Glutamatergic neuron (in vitro differentiated cells): ENCODE results near the gene TXNRD1. TPM values are rescaled to one million over a fixed set of nuclear protein-coding genes. Genes with fewer than 3 reads are reported as not detected.

Experiments used
- DNase-seq: peaks from one replicate; pipeline ENCODE4 v3.0.0; 2022
- H3K27ac Mint-ChIP-seq: one replicate; pipeline ENCODE4 v1.8.0; 2020; ENCODE audit warnings: mild to moderate bottlenecking, mixed read lengths, inconsistent platforms; ENCODE audit not compliant: unreplicated experiment
- H3K27me3 Mint-ChIP-seq: one replicate; pipeline ENCODE4 v1.8.0; 2020; ENCODE audit warnings: mild to moderate bottlenecking, moderate library complexity, mixed read lengths, inconsistent platforms; ENCODE audit not compliant: unreplicated experiment
- H3K36me3 Mint-ChIP-seq: one replicate; pipeline ENCODE4 v1.8.0; 2020; ENCODE audit warnings: mild to moderate bottlenecking, mixed read lengths, inconsistent platforms; ENCODE audit not compliant: unreplicated experiment
- H3K4me1 Mint-ChIP-seq: one replicate; pipeline ENCODE4 v1.8.0; 2020; ENCODE audit warnings: mild to moderate bottlenecking, low read depth, mixed read lengths, inconsistent platforms; ENCODE audit not compliant: unreplicated experiment
- H3K4me3 Mint-ChIP-seq: one replicate; pipeline ENCODE4 v1.8.0; 2020; ENCODE audit warnings: mild to moderate bottlenecking, mixed read lengths, inconsistent platforms; ENCODE audit not compliant: unreplicated experiment
- H3K9me3 Mint-ChIP-seq: one replicate; pipeline ENCODE4 v1.8.0; 2020; ENCODE audit warnings: mild to moderate bottlenecking, moderate library complexity, mixed read lengths, inconsistent platforms; ENCODE audit not compliant: unreplicated experiment
- total RNA-seq: library from RNA; stranded (reverse); fragmentation: NEBNext Ultra II Directional; extraction: Animal tissue kit (Norgen Biotek cat#: 25700); gene quantifications from one replicate; pipeline ENCODE4 v1.2.1, GENCODE V29; 2021; ENCODE audit not compliant: unreplicated experiment
- TF ChIP-seq, protein P1 (sequence below): fragments of 200-600 bp; sonication (generic); IDR thresholded peaks from one replicate; pipeline ENCODE4 v1.5.0; 2021; ENCODE audit not compliant: partially characterized antibody, unreplicated experiment

The TXNRD1 gene
- total RNA-seq, 1 donor from 2014 or later, result 81.1 TPM

DNA sequence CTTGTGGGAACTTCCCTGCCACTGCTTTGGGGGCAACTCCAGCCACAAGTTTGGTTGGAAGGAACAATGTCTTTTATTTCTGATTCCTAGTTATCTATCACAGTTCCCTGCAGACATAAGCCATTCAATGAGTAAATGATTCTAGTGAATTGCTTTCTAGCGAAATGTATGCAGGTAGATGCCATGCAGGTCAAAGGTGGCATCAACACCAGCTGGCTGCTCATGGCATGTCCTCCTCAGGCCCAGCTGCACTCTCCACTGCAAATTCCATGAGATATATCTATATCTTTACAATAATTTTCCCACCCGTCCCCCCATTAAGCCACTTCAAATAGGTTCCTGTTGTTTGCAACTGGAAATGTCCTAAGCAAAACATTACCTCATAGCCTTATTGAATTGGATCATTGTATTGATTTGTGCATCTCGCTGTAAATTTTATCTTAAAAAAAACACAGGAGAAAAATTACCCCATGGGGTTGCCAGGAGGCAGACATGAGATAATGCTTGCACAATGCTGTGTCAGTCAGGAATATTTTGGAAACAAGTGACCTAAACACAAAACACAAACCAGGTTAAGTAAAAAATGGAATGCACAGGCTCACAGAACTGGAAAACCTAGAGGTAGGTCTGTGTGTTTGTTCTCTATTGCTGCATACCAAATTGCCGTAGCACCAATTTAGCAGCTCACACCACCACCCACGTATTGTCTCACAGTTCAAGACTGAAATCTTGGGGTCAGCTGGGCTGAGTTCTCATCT lies 32.8 kb upstream of the TXNRD1 start:
- peaks cover 8% of the 10 kb centered on the region for H3K4me1 Mint-ChIP-seq
- TF ChIP-seq, protein P1, sequence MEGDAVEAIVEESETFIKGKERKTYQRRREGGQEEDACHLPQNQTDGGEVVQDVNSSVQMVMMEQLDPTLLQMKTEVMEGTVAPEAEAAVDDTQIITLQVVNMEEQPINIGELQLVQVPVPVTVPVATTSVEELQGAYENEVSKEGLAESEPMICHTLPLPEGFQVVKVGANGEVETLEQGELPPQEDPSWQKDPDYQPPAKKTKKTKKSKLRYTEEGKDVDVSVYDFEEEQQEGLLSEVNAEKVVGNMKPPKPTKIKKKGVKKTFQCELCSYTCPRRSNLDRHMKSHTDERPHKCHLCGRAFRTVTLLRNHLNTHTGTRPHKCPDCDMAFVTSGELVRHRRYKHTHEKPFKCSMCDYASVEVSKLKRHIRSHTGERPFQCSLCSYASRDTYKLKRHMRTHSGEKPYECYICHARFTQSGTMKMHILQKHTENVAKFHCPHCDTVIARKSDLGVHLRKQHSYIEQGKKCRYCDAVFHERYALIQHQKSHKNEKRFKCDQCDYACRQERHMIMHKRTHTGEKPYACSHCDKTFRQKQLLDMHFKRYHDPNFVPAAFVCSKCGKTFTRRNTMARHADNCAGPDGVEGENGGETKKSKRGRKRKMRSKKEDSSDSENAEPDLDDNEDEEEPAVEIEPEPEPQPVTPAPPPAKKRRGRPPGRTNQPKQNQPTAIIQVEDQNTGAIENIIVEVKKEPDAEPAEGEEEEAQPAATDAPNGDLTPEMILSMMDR, result no peak
- peaks cover 2% of the 10 kb centered on the region for H3K27me3 Mint-ChIP-seq
- no peak for DNase-seq
- no peak overlapping the region for H3K27ac Mint-ChIP-seq
- peaks cover 4% of the 10 kb centered on the region for H3K36me3 Mint-ChIP-seq
- no peak overlapping the region for H3K4me3 Mint-ChIP-seq
- peaks cover 7% of the 10 kb centered on the region for H3K9me3 Mint-ChIP-seq

DNA sequence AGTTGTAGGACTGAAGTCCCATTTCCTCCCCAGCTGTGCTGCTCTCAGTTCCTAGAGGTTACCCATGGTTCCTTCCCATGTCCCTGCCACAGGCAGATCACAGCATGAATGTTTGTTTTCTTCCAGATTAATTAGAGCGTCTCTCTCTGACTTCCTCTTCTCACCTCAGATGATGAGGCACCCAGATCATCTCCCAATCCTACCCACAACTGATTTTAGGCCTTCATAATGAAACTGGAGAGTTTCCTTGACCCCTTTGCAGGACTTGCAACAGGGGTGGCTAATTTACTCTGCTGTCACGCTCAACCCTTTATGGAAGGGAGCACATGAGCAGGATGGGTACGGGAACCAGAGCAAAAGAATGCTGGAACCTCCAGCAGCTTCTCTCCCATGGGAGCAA lies 32.1 kb upstream of the TXNRD1 start:
- Mint-ChIP-seq H3K36me3 (peaks cover 5% of the 10 kb centered on the region), H3K27ac (no peak overlapping the region), H3K4me3 (no peak overlapping the region), H3K27me3 (peaks cover 1% of the 10 kb centered on the region), H3K9me3 (peaks cover 7% of the 10 kb centered on the region), H3K4me1 (peaks cover 5% of the 10 kb centered on the region)
- no peak for DNase-seq
- TF ChIP-seq, protein P1, result no peak

DNA sequence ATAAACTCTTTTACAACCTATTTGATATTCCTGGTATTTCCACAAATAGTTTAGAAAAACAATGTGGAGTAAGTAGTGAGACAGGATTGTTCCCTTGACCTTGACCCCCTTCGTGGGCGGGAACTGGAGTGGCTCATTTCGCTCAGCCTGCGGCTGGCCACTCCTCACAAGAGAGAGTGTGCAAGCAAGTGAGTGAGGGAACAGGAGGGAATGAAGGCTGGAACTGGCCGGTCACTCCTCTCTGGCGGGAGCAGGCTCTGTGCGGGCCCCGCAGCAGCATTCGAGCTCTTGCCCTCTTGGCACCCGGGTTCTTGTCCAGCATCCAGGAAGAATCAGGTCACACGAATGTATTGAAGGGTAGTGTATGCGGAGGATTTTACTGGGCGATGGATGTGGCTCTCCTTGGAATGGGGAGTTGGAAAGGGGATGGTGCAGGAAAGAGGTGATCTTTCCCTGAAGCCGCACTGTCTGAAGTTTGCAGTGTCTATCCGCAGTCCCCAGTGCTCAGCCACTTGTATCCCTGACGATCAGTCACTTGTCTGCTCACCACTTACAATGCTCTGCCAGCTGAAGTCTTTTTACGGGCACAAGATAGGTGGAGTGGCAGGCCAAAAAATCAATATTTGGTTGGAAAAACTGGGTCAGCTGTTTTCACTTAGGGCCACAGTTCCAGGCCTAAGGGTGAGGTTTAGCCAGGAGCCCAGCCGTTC lies 28.0 kb upstream of the TXNRD1 start:
- Mint-ChIP-seq H3K4me3 (no peak overlapping the region), H3K27me3 (no peaks in the 10 kb centered on the region), H3K27ac (no peak overlapping the region), H3K36me3 (peaks cover 8% of the 10 kb centered on the region), H3K9me3 (peaks cover 7% of the 10 kb centered on the region), H3K4me1 (no peaks in the 10 kb centered on the region)
- no peak for DNase-seq
- TF ChIP-seq, protein P1, result no peak

DNA sequence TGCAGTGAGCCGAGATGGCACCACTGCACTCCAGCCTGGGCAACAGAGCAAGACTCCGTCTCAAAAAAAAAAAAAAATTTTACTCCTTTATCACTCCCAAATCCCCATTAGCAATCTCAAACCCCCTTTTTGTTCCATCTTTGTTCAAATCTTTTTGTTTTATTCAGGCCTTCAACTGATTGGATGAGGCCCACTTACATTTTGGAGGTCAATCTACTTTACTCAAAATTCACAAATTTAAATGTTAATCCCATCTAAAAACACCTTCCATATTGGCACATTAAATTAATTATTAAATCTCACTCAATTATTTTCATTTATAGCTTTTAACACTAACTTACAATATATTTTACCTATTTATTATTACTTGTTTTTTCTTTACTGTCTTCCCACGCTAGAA lies 27.0 kb upstream of the TXNRD1 start:
- no peak overlapping the region for H3K4me3 Mint-ChIP-seq
- no peaks in the 10 kb centered on the region for H3K4me1 Mint-ChIP-seq
- peaks cover 4% of the 10 kb centered on the region for H3K9me3 Mint-ChIP-seq
- TF ChIP-seq, protein P1, result no peak
- H3K27me3 Mint-ChIP-seq, result no peaks in the 10 kb centered on the region
- H3K36me3 Mint-ChIP-seq, result peaks cover 8% of the 10 kb centered on the region
- no peak overlapping the region for H3K27ac Mint-ChIP-seq
- DNase-seq, result no peak
